Kidney epithelial cell (primary cell): ENCODE data around the gene HOXA1. TPM values are rescaled to one million over a fixed set of nuclear protein-coding genes. Genes with fewer than 3 reads are reported as not detected.

Source experiments
- DNase-seq: peaks from one replicate; pipeline ENCODE4 v3.0.0-alpha.2; 2010; ENCODE audit warnings: low read depth
- H3K27me3 ChIP-seq: 2 replicates; pipeline ENCODE4 v1.6.0; 2011; ENCODE audit warnings: low read length; ENCODE audit not compliant: control insufficient read depth, insufficient read depth
- H3K36me3 ChIP-seq: 2 replicates; pipeline ENCODE4 v1.5.1; 2011; ENCODE audit warnings: low read length; ENCODE audit not compliant: control insufficient read depth, insufficient read depth
- H3K4me3 ChIP-seq: 2 replicates; pipeline ENCODE4 v1.5.1; 2011; ENCODE audit warnings: low read depth, mild to moderate bottlenecking, control low read depth, low read length
- total RNA-seq: library from RNA; depleted of rRNA; stranded (reverse); fragments of >200 nt; gene quantifications from 2 replicates; pipeline ENCODE4 v1.2.3, GENCODE V29; 2015
- TF ChIP-seq, protein P1 (sequence below): IDR thresholded peaks from 2 replicates; pipeline ENCODE4 v1.5.1; 2011; ENCODE audit warnings: mild to moderate bottlenecking, moderate library complexity, low read length, control low read depth, inconsistent platforms; ENCODE audit not compliant: insufficient read depth, poor library complexity, severe bottlenecking

Gene HOXA1
- total RNA-seq, 1 donor from 2014 or later, result 4.3 TPM

DNA sequence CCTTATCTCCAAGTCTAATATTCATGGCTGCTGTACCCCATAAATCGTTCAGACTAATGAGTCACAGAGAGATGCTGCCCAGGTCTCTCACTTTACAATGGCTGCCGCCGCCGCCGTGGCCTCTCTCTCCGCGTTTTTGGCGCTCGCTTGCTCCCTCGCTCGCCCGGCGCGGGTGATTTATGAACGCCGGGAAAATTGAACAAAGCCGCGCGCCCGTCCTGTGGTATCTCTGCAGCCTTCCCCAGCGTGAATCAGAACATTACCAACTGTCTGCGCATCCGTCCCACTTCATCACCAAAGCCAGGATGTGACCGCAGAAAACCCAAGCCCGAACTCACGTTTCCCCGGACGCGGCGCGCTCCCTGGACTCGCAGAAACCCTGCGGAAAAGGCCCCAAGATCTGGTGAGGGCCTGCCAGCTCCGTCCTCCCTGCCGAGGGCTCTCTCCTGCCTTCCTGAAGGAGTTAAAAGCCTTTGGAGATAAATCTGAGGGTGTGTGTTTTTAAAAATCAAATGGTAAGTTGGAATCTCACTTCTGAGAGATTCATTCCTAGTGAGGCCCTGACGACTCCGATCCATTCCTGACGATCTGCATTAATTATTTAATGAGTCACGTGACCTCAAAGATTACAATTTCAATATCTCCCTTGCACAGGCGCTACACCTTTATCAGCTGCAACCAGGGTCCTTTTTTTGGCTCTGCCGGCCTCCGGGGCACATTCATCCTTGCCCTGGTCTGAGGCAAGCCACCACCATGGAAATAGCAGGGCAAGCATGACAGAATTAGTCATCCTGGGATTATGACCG is 28.5 kb upstream of the HOXA1 start:
- DNase-seq, result no peak
- peak overlapping the region; percentile 59 for H3K4me3 ChIP-seq
- TF ChIP-seq, protein P1, sequence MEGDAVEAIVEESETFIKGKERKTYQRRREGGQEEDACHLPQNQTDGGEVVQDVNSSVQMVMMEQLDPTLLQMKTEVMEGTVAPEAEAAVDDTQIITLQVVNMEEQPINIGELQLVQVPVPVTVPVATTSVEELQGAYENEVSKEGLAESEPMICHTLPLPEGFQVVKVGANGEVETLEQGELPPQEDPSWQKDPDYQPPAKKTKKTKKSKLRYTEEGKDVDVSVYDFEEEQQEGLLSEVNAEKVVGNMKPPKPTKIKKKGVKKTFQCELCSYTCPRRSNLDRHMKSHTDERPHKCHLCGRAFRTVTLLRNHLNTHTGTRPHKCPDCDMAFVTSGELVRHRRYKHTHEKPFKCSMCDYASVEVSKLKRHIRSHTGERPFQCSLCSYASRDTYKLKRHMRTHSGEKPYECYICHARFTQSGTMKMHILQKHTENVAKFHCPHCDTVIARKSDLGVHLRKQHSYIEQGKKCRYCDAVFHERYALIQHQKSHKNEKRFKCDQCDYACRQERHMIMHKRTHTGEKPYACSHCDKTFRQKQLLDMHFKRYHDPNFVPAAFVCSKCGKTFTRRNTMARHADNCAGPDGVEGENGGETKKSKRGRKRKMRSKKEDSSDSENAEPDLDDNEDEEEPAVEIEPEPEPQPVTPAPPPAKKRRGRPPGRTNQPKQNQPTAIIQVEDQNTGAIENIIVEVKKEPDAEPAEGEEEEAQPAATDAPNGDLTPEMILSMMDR, result no peak
- H3K36me3 ChIP-seq, result peaks cover 1% of the 10 kb centered on the region
- H3K27me3 ChIP-seq, result no peaks in the 10 kb centered on the region

DNA sequence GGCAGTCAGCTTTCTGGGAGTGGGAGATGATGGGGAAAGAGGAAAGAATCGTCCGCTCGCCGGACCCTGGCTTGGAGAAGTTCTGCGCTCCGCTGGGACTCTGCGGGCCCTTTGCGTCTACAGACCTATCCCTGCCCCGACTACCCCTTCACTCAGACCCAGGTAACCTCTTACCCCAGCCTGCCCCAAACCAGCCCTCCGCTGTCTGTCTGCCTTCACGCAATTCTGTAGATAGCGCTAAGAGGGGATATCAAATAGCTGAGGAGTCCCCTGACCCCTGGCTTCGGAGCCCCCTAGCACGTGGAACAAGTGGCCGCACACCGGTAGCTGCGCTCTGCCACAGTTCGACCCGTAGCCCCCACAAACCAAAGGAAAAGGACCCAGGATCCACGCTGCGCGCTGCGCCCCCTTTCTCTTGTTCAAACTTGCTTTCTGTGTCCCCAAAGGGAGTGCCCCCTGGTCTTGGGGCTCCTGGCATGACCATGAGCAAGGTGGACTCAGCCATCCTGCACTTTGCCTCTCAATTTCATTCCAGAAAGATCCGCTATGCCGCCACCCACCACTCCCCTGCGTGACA is 27.8 kb upstream of the HOXA1 start:
- TF ChIP-seq, protein P1, result no peak
- no peaks in the 10 kb centered on the region for H3K27me3 ChIP-seq

DNA sequence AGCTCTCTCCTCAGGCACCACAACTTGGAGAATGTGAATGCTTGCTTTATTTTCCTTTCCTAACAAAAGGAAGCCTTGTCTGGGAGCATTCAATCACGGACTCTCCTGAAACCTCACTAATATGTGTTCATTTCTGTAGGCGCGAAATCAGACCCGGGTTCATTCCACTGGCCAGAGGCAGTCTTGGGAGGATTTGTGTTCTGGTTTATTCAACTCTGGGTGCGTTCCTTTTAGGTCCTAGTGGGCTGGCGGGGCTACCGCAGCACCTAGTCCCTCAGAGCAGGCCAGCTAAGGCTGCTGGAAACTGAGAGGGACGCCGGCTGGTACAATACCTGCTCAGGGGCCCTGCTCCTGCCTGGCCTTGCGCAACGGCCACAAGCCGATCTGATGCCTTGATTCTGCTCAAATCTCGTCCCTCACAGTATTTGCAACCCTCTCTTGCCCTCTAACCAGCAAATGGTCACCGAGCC is 27.2 kb upstream of the HOXA1 start:
- TF ChIP-seq, protein P1, result no peak
- H3K27me3 ChIP-seq, result no peaks in the 10 kb centered on the region
- no peak for DNase-seq
- H3K36me3 ChIP-seq, result no peaks in the 10 kb centered on the region
- peak overlapping the region; percentile 59 for H3K4me3 ChIP-seq

More for the DNA sequence above, 27.8 kb upstream of the HOXA1 start:
- no peak for DNase-seq
- Histone ChIP-seq H3K36me3 (no peaks in the 10 kb centered on the region), H3K4me3 (peak overlapping the region; percentile 59)

DNA sequence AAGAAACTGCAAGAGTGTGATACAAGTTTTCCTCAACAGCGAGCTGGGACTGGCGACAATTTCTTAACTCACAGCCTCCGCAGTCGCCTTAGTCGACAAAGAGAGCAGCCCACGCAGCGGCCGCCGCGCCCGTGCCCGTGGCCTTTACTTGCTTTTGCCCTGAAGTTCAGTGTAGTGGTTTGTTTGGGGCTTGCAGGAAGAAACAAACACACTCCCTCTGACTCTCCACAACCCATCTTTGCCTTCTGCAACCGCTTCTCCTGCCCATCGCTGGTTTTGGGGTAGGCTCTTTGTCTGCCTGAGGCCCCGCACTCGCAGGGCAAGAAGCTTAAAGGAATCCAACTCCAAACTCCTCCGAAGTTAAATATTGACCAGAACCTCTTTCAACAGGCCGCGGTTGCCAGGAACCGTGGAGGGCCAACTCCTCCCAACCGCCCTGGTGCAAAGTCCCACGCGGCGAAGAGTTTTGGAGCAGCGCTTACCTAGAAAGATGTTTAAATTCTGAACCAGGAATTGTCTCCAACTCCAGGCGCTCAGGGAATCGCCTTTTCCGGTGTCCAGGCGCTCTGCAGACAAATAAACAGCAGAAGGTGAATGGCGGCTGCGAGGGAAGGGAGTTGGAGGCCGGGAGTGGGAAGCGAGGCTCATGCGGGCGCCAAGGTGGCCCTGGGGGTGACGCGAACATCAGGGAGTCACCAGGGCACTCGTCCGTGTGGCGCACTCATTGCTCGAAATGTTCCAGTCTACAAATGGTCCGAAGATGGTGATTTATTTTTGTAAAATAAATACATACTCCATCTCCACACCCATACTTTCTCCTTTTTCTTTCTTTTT is 26.5 kb upstream of the HOXA1 start:
- no peak for DNase-seq
- Histone ChIP-seq H3K4me3 (peak overlapping the region; percentile 59), H3K27me3 (no peaks in the 10 kb centered on the region), H3K36me3 (peaks cover 1% of the 10 kb centered on the region)
- TF ChIP-seq, protein P1, result no peak

DNA sequence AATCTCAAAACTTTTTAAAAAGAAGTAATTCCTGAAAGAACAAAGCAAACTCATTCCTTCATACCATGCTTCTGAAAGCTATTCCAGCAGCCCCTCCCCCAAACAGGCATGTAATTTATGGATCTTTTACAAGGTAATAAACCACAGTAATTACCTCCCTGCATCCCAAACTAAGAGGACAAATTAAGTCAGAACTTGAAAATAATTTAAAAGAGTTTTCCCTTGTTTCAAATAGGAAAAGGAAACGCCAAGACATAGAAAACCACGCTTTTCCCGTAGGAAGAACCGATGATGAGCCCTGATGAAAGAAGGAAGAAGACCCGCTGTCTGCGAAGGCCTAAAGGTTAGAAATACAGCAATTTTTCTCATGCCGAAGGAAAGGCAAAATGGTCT is 25.9 kb upstream of the HOXA1 start:
- no peak for DNase-seq
- TF ChIP-seq, protein P1, result no peak
- H3K27me3 ChIP-seq, result no peaks in the 10 kb centered on the region
- peaks cover 3% of the 10 kb centered on the region for H3K36me3 ChIP-seq
- peak overlapping the region; percentile 59 for H3K4me3 ChIP-seq
